ENCODE data around the gene ZNF580. TPM values are rescaled to one million over a fixed set of nuclear protein-coding genes. Genes with fewer than 3 reads are reported as not detected.

Gene ZNF580
- total and polyA plus RNA-seq, 2 of the 13 experiments (the other 11 are each of a cell fraction or from before 2014, with no cell fraction given) = 4.4 to 6.0 TPM

DNA sequence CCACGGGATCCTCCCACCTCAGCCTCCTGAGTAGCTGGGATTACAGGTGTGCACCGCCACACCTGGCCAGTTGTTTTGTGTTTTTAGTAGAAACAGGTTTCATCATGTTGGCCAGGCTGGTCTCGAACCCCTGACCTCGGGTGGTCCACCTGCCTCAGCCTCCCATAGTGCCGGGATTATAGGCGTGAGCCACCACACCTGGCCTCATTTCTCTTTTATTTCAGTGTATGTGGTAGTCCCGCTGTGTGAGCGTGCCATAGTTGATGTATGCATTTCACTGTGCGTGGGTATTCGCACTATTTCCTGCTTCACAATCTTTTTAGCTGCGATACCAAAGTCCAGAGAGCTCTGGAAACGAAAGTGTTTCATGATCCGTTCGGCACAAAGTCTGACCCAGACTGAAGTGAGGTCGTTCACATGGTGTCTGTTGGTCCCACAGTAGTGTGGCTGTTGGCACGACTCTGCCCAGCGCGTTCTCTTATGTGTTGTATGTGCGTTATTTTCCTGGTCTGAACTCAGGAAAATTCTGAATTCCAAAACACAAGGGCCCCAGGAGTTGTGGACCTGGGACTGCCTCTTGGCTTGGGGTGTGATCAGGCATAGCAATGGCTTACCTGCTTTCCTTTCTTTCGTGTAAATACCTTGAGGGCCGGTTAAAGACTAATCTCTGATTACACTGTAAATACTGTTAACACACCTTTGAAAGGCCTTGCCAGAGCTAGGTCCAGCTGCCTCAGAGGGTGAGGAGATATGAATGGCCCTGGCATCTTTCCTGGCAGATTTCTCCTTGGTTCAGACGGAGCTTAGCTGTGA lies 42.9 kb downstream of the ZNF580 start (continued):
- TF ChIP-seq ZBTB2 (CRISPR knock-in tag; IDR thresholded peaks at IDR 0.05; ENCODE audit: low read depth) = 0 out of 2 replicates have a peak, but pooled peaks have one; percentile 29
- no peak for TF ChIP-seq ZNF407 (CRISPR knock-in tag; IDR thresholded peaks at IDR 0.05; ENCODE audit: not compliant biosample characterization)
- TF ChIP-seq, protein P1, sequence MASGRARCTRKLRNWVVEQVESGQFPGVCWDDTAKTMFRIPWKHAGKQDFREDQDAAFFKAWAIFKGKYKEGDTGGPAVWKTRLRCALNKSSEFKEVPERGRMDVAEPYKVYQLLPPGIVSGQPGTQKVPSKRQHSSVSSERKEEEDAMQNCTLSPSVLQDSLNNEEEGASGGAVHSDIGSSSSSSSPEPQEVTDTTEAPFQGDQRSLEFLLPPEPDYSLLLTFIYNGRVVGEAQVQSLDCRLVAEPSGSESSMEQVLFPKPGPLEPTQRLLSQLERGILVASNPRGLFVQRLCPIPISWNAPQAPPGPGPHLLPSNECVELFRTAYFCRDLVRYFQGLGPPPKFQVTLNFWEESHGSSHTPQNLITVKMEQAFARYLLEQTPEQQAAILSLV (CRISPR knock-in tag; IDR thresholded peaks at IDR 0.05; ENCODE audit: borderline replicate concordance) = peak; percentile 28; the same call in 1 of the 2 replicates
- TF ChIP-seq ZNF577 (CRISPR knock-in tag; IDR thresholded peaks at IDR 0.05; ENCODE audit: borderline replicate concordance, low read depth) = no peak
- TF ChIP-seq ZNF225 (CRISPR knock-in tag; IDR thresholded peaks at IDR 0.05) = no peak
- no peak for TF ChIP-seq CREB3 (CRISPR knock-in tag; IDR thresholded peaks at IDR 0.05)
- TF ChIP-seq ZSCAN9 (CRISPR knock-in tag; IDR thresholded peaks at IDR 0.05; ENCODE audit: borderline replicate concordance) = no peak
- TF ChIP-seq ZNF17 (CRISPR knock-in tag; IDR thresholded peaks at IDR 0.05) = no peak
- no peak for TF ChIP-seq WIZ (CRISPR knock-in tag; IDR thresholded peaks at IDR 0.05)
- peak; percentile 91 for TF ChIP-seq ZBTB43 (CRISPR knock-in tag; conservative IDR thresholded peaks at IDR 0.05)
- TF ChIP-seq ZNF703 (CRISPR knock-in tag; IDR thresholded peaks at IDR 0.05; ENCODE audit: borderline replicate concordance) = no peak
- TF ChIP-seq ZFY (CRISPR knock-in tag; IDR thresholded peaks at IDR 0.05) = no peak
- TF ChIP-seq SYNCRIP (IDR thresholded peaks at IDR 0.05; ENCODE audit: insufficient read depth, low read depth, low read length) = no peak
- no peak for TF ChIP-seq GATAD1 (CRISPR knock-in tag; IDR thresholded peaks at IDR 0.05)
- no peak for TF ChIP-seq PTBP1 (IDR thresholded peaks at IDR 0.05; ENCODE audit: low read depth, low read length, poor library complexity, severe bottlenecking)
